HG03558 (cell line): ENCODE data around the gene MAZ.
"Not testable (repeated sequence)": the region's sequence is repeated elsewhere in the genome, so short reads cannot be mapped to it uniquely, and the experiment has no call there.

Source experiments
- ATAC-seq: cut with Tn5 transposase; IDR thresholded peaks from one replicate; pipeline ENCODE4 v1.9.1; 2021; ENCODE audit warnings: moderate number of reproducible peaks; ENCODE audit not compliant: unreplicated experiment; ENCODE audit errors: extremely low read depth

The MAZ gene

DNA sequence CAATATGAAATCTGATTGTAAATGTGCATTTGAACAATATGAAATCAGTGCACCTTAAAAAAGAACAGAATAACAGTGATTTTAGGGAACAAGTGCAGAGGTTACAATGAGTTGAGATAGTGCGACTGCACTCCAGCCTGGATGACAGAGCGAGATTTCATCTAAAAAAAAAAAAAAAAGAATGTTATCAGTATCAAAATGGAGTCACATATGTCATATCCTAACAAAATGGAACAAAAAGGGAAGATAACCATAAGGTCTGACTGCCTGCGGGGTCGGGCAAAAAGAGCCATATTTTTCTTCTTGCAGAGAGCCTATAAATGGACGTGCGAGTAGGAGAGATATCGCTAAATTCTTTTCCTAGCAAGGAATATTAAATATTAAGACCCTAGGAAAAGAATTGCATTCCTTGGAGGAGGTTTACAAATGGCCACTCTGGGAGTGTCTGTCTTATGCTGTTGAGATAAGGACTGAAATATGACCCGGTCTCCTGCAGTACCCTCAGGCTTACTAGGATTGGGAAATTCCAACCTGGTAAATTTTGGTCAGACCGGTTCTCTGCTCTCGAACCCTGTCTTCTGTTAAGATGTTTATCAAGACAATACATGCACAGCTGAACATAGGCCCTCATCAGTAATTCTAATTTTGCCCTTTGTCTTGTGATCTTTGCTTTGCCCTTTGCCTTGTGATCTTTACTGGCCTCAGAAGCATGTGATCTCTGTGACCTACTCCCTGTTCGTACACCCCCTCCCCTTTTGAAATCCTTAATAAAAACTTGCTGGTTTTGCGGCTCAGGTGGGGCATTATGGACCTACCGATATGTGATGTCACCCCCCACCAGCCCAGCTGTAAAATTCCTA lies 23.0 kb upstream of the MAZ start:
- not testable (repeated sequence) for ATAC-seq

DNA sequence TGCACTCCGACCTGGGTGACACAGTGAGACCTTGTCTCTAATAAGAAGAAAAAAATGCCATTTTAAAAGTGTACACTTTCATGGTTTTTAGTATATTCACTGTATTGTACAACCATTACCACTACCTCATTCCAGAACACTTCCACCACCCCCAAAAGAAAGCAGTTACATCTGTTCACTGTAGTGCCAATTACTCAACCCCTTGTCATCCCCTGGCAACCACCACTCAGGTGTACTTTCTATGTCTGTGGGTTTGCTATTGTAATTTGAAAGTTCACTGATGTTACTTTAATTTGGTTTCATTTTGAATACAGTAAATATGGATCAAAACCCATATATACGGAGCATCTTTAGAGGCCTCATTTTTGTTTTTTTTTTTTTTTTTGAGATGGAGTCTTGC lies 22.2 kb upstream of the MAZ start:
- ATAC-seq: no peak

DNA sequence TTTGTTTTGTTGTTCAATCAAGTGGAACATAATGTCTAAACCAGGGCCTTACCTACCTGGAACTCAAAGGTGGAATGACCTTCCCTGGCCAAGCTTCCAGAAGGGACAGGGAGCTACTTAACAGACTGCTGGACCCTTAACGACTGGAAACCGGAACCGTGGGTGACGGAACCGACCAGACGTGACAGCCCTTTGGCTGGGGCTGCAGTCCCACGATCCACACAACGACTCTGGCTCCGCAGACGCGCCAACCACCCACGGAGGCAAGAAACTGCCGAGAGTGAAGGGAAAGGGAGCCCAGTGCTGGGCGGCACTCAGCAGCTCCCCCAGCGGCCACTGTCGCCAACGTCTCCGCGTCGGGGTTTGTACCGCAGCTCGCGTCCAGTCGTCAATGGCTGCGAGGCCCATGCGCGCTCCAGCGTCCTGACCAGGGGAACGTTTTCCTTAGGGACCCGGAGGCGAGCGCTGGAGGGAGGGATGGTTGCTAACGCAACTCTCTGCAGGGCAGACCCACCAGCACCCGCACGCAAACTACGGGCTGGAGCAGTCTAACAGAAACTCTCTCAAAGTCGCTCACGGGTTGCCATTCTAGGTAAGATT lies 21.3 kb upstream of the MAZ start:
- ATAC-seq: no peak

DNA sequence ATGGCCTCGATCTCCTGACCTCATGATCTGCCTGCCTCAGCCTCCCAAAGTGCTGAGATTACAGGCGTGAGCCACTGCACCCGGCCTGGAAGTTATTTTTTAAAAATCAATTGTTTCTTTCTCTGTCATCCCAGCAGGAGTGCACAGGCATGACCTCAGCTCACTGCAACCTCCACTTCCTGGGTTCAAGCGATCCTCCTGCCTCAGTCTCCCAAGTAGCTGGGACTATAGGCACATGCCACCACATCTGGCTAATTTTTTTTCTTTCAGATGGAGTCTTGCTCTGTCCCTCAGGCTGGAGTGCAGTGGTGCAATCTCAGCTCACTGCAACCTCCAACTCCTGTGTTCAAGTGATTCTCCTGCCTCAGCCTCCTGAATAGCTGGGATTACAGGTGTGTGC lies 19.2 kb upstream of the MAZ start:
- ATAC-seq: not testable (repeated sequence)

DNA sequence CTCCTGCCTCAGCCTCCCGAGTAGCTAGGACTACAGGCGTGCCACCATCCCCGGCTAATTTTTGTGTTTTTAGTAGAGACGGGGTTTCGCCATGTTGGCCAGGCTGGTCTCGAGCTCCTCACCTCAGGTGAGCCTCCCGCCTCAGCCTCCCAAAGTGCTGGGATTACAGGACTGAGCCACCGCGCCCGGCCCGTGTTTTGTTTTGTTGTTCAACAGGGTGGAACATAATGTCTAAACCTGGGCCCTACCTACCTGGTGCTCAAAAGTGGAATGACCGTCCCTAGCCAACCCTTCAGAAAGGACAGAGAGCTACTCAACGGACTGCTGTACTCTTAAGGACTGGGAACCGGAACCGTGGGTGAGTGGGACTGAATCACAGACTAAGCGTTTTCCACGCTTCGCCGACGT lies 16.6 kb upstream of the MAZ start:
- ATAC-seq: no peak

DNA sequence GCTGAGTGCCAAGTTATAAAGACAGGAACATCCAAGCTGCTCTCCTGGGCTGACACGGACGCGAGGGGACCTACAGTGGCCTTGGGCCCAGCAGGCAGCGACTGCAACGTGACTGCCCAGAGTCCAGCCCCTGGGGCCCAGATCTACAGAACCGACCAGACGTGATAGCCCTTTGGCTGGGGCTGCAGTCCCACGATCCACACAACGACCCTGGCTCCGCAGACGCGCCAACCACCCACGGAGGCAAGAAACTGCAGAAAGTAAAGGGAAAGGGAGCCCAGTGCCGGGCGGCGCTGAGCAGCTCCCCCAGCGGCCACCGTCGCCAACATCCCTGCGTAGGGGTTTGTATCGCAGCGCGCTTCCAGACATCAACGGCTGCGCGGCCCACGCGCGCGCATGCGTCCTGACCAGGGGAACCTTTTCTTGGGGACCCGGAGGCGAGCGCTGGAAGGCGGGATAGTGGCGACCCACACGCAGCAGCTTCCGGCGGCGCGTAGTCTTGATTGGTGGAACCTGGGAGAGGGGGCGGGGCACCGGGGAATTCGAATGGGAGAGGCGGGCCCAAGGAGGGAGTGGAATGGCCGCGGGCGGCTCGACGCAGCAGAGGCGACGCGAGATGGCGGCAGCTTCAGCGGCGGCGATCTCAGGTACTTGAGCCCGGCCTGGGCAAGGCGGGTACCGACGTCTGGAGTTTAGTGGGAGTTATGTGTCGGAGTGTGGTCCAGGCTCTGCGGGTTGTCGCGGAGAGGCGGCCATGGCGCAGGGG lies 16.0 kb upstream of the MAZ start, which contains the start of gene KIF22:
Gene KIF22 (plus strand): TSS at position 569 of the 766 bp plus-strand sequence. CDS start 9 bp downstream, at position 578.
- peak; percentile 73 for ATAC-seq

DNA sequence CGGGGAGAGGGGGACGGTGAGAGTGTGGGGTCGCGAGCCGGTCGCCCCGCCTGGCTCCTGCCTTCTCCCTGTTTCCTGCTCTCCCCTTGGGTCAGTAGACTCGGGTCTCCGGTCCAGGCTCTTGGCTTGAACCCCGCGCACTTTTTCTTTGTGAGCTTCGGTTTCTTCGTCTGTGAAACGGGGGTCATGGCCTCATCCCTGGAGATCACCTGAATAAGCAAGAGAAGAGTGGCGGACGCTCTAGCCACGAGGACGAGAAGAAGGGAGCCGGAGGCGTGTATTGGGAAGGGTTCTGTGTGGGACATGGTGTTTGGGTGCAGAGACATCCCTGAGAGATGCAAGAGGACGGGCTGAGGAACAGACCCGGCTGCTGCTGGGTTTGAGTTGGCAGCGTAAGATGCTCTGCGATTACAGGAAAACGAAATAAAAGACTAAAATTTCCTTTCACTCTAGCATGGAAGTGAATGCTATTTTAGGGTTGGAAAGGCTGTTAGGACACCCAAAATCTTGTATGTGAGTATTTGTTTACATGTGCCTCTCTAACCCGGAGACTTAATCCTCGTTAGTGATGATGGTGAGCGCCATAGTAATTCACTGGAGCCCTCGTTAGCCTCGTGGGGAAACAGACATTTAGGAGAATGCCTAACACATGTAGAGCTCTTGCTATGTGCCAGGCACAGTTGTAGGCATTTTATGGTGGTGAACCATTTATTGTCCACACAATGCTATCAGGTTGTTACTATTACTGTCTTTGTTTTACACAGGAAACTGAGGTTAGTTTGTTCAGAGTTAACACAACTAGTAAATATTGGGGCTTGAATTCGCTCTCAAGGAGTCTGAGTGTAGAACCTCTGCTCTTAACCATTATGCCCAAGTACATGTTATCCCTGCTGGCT lies 15.1 kb upstream of the MAZ start:
- no peak for ATAC-seq

DNA sequence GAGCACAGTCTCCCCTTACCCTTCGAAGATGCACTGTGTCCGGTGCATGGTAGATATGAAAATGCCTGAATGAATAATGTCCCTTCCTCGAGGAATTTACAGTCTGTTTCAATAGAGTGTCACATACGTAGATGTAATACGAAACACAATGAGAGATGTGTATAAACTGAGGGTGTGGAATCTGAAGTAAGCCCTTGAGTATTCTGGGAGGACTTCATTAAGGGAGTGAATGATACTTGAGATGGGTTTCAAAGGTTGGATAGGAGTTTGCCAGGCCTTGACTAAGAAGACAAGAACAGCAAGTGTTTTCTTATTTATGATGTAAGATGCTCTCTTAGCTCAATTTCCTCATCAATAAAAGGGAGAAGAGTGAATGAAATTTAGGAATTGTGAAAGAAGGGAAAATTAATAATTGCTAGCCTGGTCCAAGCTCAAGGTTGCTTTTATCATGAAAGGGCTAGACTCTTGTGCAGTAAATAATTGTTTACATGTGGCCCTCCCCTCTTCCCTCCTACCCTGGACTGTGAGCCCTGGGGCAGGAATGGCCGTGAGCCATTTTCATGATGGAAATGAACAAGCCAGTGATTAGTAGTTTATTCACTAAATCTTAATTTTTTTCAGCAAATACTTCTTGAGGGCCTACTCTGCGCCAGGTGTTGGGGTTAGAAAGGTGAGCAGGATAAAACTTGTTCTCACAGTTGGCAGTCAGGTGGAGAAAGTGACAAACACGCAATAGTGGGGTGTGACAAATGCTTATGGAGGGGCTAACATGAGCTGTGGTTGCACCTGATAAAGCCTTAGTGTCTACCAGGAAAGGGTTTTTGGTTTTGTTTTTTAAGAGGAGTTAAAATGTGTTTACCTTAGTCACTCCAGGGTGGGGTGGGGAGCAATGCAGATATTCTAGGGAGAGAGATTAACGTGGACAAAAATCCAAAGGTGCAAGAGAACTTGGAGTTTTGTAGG lies 14.2 kb upstream of the MAZ start:
- no peak for ATAC-seq

DNA sequence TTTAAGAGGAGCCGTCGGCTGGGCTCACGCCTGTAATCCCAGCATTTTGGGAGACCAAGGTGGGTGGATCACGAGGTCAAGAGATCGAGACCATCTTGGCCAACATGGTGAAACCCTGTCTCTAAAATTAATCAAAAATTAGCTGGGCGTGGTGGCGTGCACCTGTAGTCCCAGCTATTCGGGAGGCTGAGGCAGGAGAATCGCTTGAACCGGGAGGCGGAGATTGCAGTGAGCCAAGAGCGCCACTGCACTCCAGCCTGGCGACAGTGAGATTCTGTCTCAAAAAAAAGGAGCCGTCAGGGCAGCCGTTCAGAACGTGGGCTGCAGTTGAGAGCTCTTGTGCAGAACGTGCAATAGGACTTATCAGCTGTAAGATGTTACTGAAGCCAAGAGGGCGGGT lies 13.2 kb upstream of the MAZ start:
- ATAC-seq: not testable (repeated sequence)

DNA sequence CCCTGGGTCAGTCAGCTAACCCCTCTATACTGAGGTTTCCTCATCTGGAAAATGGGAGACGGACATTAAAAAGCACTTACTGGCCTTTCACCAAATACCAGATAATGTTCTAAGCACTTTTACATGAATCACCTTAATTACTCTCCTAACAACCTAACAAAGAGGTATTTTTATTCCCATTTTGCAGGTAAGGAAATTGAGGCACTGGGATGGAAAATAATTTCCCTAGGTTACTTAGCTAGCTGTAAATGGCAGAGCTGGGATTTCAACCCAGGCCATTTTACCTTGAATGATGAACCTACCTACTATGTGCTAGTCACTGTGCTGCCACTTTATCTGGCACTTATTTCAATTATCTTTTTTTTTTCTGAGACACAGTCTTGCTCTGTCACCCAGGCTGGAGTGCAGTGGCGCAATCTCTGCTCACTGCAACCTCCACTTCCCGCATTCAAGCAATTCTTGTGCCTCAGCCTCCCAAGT lies 12.1 kb upstream of the MAZ start:
- ATAC-seq: no peak

DNA sequence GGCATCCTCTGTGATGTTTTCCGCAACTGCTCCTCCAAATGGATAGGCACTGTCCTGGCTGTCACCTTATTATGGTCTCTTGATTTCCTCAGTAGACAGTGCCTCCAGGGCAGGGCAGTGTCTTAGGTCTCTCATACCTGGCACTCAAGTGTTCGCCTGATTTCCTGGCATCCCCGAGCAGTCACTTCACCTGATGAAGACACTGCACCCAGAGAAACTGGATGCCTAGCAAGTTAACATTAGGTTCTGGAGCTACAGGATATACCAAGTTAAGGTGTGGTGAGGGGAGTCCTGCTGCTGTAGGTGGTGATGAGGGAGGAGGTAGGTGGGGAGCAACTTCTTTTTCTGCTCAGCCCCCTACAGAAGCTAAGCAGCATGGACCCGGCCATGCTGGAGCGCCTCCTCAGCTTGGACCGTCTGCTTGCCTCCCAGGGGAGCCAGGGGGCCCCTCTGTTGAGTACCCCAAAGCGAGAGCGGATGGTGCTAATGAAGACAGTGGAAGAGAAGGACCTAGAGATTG lies 3.9 kb upstream of the MAZ start:
- no peak for ATAC-seq

DNA sequence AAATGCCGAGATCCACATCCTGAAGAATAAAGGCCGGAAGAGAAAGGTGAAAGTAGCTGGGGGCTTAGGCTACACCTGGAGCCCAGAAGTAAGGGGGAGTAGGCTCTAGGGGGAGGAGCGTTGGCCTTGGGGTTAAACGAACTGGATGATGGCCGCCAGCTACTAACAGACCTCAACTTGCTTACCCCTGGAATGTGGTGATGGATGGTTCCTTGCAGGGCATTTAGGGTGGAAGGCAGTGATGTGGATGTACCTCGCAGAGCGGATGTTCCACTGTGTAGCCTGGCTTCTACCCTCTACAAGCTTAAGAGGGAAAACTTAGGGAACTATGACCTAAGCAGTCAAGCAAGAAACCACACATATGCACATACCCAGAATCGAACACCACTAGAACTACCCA lies 2.3 kb upstream of the MAZ start:
- no peak for ATAC-seq

DNA sequence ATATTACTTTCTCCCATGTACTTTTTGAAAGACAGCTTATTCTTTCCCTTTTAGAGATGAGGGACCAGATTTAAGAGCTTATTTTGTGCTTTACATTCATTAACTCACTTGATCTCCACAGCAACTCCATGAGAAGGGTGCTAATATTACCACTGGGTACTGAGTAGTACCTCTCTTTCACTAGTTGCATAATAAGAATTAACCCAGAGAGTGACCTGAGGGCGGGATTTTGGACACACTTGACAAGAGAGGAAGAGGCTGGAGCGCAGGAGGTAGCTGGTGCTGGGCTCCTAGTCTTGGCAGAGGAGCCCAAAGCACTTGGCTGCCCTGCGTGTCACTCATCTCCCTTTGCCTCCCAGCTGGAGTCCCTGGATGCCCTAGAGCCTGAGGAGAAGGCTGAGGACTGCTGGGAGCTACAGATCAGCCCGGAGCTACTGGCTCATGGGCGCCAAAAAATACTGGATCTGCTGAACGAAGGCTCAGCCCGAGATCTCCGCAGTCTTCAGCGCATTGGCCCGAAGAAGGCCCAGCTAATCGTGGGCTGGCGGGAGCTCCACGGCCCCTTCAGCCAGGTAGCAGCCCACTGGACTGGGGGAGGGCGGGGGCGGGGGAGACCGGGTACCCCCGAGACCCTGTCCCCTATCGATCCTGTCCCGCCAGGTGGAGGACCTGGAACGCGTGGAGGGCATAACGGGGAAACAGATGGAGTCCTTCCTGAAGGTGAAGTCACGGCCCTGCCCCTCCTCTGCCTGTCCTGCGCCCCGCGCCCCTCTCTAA lies 1.7 kb upstream of the MAZ start:
- ATAC-seq: no peak

DNA sequence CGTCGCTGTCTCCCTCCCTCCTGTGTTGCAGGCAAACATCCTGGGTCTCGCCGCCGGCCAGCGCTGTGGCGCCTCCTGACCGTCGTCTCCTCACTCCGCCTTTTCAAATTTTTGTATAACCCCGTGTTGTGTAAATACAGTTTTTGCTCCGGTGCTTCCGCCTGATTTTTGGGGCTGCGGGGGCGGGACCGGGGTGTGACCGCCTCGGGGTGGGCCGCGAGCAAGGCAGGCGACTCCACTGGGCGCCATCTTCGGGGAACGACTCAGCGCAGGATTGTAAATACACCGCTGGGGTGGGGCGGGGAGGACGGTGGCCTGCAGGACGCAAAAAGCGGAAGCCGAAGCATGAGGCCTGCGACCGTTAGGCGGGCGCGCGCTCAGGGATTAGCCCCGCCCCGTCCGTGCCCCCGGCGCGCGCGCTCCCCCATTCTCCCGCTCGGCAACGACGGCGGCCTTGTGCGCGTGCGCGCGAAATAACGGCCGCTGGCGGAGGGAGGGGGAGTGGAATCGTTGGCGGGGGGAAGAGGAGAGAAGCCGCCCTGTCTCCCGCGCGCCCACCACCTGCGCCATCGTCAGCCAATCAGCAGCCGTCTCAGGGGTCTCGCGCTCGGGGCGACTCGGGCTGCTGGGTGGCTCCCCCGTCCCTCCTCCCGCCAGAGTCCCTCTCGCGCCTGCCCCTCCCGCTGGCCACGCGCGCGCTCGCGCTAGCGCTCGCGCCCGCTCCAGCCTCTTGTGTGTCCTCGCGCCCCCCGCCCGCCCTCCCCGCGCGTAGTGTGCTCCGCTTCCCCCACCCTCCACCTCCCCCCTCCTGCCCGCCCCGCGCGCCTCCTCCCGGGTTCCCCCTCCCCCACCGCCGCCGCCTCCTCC lies 864 bp upstream of the MAZ start:
- ATAC-seq: peak; percentile 23

DNA sequence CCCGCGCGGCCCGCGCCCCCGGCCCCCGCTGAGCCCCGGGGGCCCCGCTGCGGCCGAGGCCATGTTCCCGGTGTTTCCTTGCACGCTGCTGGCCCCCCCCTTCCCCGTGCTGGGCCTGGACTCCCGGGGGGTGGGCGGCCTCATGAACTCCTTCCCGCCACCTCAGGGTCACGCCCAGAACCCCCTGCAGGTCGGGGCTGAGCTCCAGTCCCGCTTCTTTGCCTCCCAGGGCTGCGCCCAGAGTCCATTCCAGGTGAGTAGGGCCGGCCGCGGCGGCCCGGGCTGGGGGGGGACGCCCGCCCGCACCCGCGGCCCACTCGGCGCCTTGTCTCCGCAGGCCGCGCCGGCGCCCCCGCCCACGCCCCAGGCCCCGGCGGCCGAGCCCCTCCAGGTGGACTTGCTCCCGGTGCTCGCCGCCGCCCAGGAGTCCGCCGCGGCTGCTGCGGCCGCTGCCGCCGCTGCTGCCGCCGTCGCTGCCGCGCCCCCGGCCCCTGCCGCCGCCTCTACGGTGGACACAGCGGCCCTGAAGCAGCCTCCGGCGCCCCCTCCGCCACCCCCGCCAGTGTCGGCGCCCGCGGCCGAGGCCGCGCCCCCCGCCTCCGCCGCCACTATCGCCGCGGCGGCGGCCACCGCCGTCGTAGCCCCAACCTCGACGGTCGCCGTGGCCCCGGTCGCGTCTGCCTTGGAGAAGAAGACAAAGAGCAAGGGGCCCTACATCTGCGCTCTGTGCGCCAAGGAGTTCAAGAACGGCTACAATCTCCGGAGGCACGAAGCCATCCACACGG lies 504 bp downstream of the MAZ start:
- no peak for ATAC-seq
